SK-N-SH (cell line): ENCODE data around the gene CD63. TPM values are rescaled to one million over a fixed set of nuclear protein-coding genes. Genes with fewer than 3 reads are reported as not detected.
A peak's percentile ranks its signal among the peaks of the same experiment; 100 is the strongest.

Experiments
- CTCF ChIA-PET: fragments of 300-600, 350-600 bp; formaldehyde crosslinking; extraction: SDS; loops from one replicate; lab custom pipeline; 2021; lab: Yijun Ruan, JAX
- POLR2A ChIA-PET: fragments of 350-600 bp; sonication (Branson Sonifier 250); formaldehyde crosslinking; extraction: SDS; loops from one replicate; lab custom pipeline; 2020; ENCODE audit warnings: antibody characterized with exemption, inconsistent platforms; lab: Yijun Ruan, JAX
- DNase-seq: peaks from one replicate; pipeline ENCODE4 v3.0.0; 2012
- H2AFZ ChIP-seq: fragments of 200-600 bp; sonication (generic); 2 replicates; pipeline ENCODE4 v1.8.1; 2016; ENCODE audit warnings: antibody characterized with exemption, mild to moderate bottlenecking, low read depth
- H3F3A ChIP-seq: fragments of 200-600 bp; sonication (generic); replicated peaks from 2 replicates; pipeline ENCODE3; 2016; ENCODE audit warnings: antibody characterized with exemption, mild to moderate bottlenecking; ENCODE audit not compliant: insufficient read depth
- H3K27ac ChIP-seq, 2 experiments: fragments of 200-500 bp in 1 of 2; fragments of 200-600 bp in 1 of 2; sonication (Bioruptor generic) in 1 of 2; sonication (generic), shearing (Covaris generic) in 1 of 2; 2 replicates each; pipeline versions ENCODE4 v1.5.1 to v1.6.1; 2014 to 2016; ENCODE audit warnings: low read depth in 2 of 2, inconsistent platforms in 1 of 2, low read length in 1 of 2, mild to moderate bottlenecking in 1 of 2, mixed read lengths in 1 of 2
- H3K27me3 ChIP-seq: fragments of 200-600 bp; sonication (generic), shearing (Covaris generic); 2 replicates; pipeline ENCODE4 v1.6.1; 2016; ENCODE audit warnings: mixed run types; ENCODE audit not compliant: insufficient read depth
- H3K36me3 ChIP-seq, 2 experiments: fragments of 200-500 bp in 1 of 2; fragments of 200-600 bp in 1 of 2; sonication (Bioruptor generic) in 1 of 2; sonication (generic) in 1 of 2; replicated peaks in 1 of 2; 2 replicates each; pipeline versions ENCODE3 to v1.5.1; 2014 to 2016; ENCODE audit warnings: low read length in 1 of 2, mild to moderate bottlenecking in 1 of 2; ENCODE audit not compliant: insufficient read depth in 2 of 2, control insufficient read depth in 1 of 2
- H3K4me1 ChIP-seq, 2 experiments: fragments of 200-500 bp in 1 of 2; fragments of 200-600 bp in 1 of 2; sonication (Bioruptor generic) in 1 of 2; sonication (generic), shearing (Covaris generic) in 1 of 2; 2 replicates each; pipeline versions ENCODE4 v1.5.1 to v1.6.1; 2014 to 2016; ENCODE audit warnings: low read depth in 1 of 2, low read length in 1 of 2, mixed run types in 1 of 2; ENCODE audit not compliant: insufficient read depth in 2 of 2, control insufficient read depth in 1 of 2
- H3K4me2 ChIP-seq: fragments of 200-600 bp; sonication (generic), shearing (Covaris generic); 2 replicates; pipeline ENCODE4 v1.6.1; 2017; ENCODE audit warnings: mixed run types
- H3K4me3 ChIP-seq, 2 experiments: fragments of 200-500 bp in 1 of 2; fragments of 200-600 bp in 1 of 2; sonication (Bioruptor generic) in 1 of 2; sonication (generic), shearing (Covaris generic) in 1 of 2; 2 replicates each; pipeline versions ENCODE4 v1.5.1 to v1.8.1; 2014 to 2016; ENCODE audit warnings: low read depth in 2 of 2, inconsistent platforms in 1 of 2, low read length in 1 of 2, mild to moderate bottlenecking in 1 of 2, mixed read lengths in 1 of 2, moderate library complexity in 1 of 2
- H3K79me2 ChIP-seq: fragments of 200-600 bp; sonication (generic); 2 replicates; pipeline ENCODE4 v1.8.1; 2017; ENCODE audit warnings: mild to moderate bottlenecking; ENCODE audit not compliant: insufficient read depth
- H3K9ac ChIP-seq: fragments of 200-600 bp; sonication (generic); 2 replicates; pipeline ENCODE4 v1.6.1; 2017; ENCODE audit warnings: mixed run types
- H3K9me2 ChIP-seq: fragments of 200-600 bp; sonication (generic); 2 replicates; pipeline ENCODE4 v1.6.1; 2017; ENCODE audit warnings: mixed run types
- H3K9me3 ChIP-seq: fragments of 200-600 bp; sonication (generic); 2 replicates; pipeline ENCODE4 v1.6.1; 2017; ENCODE audit warnings: mixed run types, mild to moderate bottlenecking, moderate library complexity
- H4K20me1 ChIP-seq: fragments of 200-600 bp; sonication (generic); 2 replicates; pipeline ENCODE4 v1.6.1; 2017; ENCODE audit warnings: mild to moderate bottlenecking, mixed run types; ENCODE audit not compliant: insufficient read depth
- EP300 ChIP-seq, 2 experiments: IDR thresholded peaks; 2 replicates each; pipeline versions ENCODE4 v1.4.0 to v1.6.1; 2012; ENCODE audit warnings: borderline replicate concordance in 1 of 2, low read depth in 1 of 2, low read length in 1 of 2
- EZH2phosphoT487 ChIP-seq: fragments of 200-600 bp; sonication (generic); IDR thresholded peaks from 2 replicates; pipeline ENCODE4 v1.6.1; 2017; ENCODE audit warnings: low read depth, mixed run types, mild to moderate bottlenecking, antibody characterized with exemption, moderate library complexity, borderline replicate concordance
- FOSL2 ChIP-seq: IDR thresholded peaks from 2 replicates; pipeline ENCODE4 v1.4.0; 2012; ENCODE audit warnings: low read depth, mild to moderate bottlenecking, moderate library complexity, borderline replicate concordance
- FOXM1 ChIP-seq: IDR thresholded peaks from 2 replicates; pipeline ENCODE4 v1.4.0; 2012; ENCODE audit warnings: low read depth, mild to moderate bottlenecking
- NRF1 ChIP-seq: IDR thresholded peaks from 2 replicates; pipeline ENCODE4 v1.6.1; 2012; ENCODE audit warnings: low read depth, mild to moderate bottlenecking, low read length
- RAD21 ChIP-seq: IDR thresholded peaks from 2 replicates; pipeline ENCODE4 v1.6.1; 2012; ENCODE audit warnings: mild to moderate bottlenecking, low read length
- RFX5 ChIP-seq: IDR thresholded peaks from 2 replicates; pipeline ENCODE4 v1.6.1; 2012; ENCODE audit warnings: mild to moderate bottlenecking, improper control_type of control experiment, low read length
- RXRA ChIP-seq: IDR thresholded peaks from 2 replicates; pipeline ENCODE4 v1.4.0; 2012; ENCODE audit warnings: low read depth, mild to moderate bottlenecking, borderline replicate concordance
- SMC3 ChIP-seq: IDR thresholded peaks from 2 replicates; pipeline ENCODE4 v1.6.1; 2012; ENCODE audit warnings: low read depth, low read length, improper control_type of control experiment
- WGBS: methylation state at CpG from one replicate; pipeline ENCODE4 v1.1.6; 2017; ENCODE audit warnings: low lambda C conversion rate; 5-methylcytosine and 5-hydroxymethylcytosine counted together
- polyA plus RNA-seq, 3 experiments: library from polyadenylated mRNA; depleted of rRNA; stranded (reverse); fragments of >200 nt; gene quantifications; 2 replicates each; pipeline ENCODE4 v1.2.3, GENCODE V29; 2012
- TF ChIP-seq, protein P1 (sequence below): IDR thresholded peaks from 2 replicates; pipeline ENCODE4 v1.6.1; 2012; ENCODE audit warnings: mild to moderate bottlenecking, low read depth, low read length, moderate library complexity
- TF ChIP-seq, protein P2 (sequence below): fragments of 150-350 bp; IDR thresholded peaks from 2 replicates; pipeline ENCODE4 v1.6.1; 2017; ENCODE audit warnings: antibody characterized with exemption, low read length, low read depth, borderline replicate concordance

CD63 gene
- polyA plus RNA-seq, 1 of the 3 experiments (the other 2 are of a cell fraction): 1,465 TPM

- no peak for TF ChIP-seq RFX5
- no peak for TF ChIP-seq RXRA
- TF ChIP-seq NRF1: no peak
Observed at GRCh38 chr12:55755246-55755645, 26.4 kb upstream of the CD63 start (continued).

DNA sequence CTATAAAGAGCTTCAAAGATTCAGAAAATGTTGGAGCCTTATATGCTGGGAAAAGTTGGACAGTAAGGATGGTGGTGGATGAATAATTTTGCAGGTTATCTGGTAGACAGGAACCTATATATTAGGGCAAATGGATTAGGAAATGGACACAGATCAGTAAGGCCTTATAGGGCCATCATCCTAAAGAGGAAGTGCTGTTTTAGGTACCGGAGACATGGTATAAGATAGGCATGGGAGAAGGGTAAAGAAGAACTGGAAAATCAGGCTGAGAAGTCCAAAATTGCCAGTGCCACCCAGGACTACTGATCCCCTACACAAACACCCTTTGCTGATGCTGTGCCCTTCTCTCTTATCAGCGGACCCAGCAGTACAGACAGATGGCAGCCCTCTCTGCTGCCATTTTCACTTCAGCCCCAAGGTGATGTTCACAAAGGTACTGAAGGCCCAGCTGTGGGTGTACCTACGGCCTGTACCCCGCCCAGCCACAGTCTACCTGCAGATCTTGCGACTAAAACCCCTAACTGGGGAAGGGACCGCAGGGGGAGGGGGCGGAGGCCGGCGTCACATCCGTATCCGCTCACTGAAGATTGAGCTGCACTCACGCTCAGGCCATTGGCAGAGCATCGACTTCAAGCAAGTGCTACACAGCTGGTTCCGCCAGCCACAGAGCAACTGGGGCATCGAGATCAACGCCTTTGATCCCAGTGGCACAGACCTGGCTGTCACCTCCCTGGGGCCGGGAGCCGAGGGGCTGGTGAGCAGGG, 19.6 kb upstream of the CD63 start:
- Histone ChIP-seq H3K79me2 (no peaks in the 10 kb centered on the region), H3K9ac (no peak overlapping the region), H3K4me2 (no peak overlapping the region), H3K9me3 (no peaks in the 10 kb centered on the region), H3K9me2 (no peaks in the 10 kb centered on the region), H3F3A (peaks cover 13% of the 10 kb centered on the region), H3K27ac (no peak overlapping the region), H3K4me1 (peaks cover 5 to 23% of the 10 kb centered on the region in 2 experiments; a peak in 3 of 4 replicates), H2AFZ (no peak overlapping the region), H4K20me1 (no peaks in the 10 kb centered on the region), H3K4me3 (no peak overlapping the region), H3K36me3 (peaks cover 18 to 36% of the 10 kb centered on the region in 2 experiments), H3K27me3 (no peaks in the 10 kb centered on the region)
- TF ChIP-seq FOXM1 (no peak), RFX5 (no peak), RAD21 (no peak), EZH2phosphoT487 (no peak)
- TF ChIP-seq, protein P1, sequence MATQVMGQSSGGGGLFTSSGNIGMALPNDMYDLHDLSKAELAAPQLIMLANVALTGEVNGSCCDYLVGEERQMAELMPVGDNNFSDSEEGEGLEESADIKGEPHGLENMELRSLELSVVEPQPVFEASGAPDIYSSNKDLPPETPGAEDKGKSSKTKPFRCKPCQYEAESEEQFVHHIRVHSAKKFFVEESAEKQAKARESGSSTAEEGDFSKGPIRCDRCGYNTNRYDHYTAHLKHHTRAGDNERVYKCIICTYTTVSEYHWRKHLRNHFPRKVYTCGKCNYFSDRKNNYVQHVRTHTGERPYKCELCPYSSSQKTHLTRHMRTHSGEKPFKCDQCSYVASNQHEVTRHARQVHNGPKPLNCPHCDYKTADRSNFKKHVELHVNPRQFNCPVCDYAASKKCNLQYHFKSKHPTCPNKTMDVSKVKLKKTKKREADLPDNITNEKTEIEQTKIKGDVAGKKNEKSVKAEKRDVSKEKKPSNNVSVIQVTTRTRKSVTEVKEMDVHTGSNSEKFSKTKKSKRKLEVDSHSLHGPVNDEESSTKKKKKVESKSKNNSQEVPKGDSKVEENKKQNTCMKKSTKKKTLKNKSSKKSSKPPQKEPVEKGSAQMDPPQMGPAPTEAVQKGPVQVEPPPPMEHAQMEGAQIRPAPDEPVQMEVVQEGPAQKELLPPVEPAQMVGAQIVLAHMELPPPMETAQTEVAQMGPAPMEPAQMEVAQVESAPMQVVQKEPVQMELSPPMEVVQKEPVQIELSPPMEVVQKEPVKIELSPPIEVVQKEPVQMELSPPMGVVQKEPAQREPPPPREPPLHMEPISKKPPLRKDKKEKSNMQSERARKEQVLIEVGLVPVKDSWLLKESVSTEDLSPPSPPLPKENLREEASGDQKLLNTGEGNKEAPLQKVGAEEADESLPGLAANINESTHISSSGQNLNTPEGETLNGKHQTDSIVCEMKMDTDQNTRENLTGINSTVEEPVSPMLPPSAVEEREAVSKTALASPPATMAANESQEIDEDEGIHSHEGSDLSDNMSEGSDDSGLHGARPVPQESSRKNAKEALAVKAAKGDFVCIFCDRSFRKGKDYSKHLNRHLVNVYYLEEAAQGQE: no peak
- WGBS: 91% methylated on average over 18 of the region's 18 CpGs
- DNase-seq: no peak
- ChIA-PET CTCF (interaction anchor here (1.1 to 3.9 kb wide), 7 partner anchors 10 to 920 kb away, joined by 3 to 23 read pairs (median 3); no protein-coding TSS in a partner anchor), POLR2A (interaction anchor here (0.9 kb wide), 1 partner anchor 19 kb away, joined by 3 read pairs; the partner anchor contains the start of gene CD63)

- no peaks in the 10 kb centered on the region for H3K27me3 ChIP-seq
- no peak overlapping the region for H3K9ac ChIP-seq
- TF ChIP-seq, protein P2, sequence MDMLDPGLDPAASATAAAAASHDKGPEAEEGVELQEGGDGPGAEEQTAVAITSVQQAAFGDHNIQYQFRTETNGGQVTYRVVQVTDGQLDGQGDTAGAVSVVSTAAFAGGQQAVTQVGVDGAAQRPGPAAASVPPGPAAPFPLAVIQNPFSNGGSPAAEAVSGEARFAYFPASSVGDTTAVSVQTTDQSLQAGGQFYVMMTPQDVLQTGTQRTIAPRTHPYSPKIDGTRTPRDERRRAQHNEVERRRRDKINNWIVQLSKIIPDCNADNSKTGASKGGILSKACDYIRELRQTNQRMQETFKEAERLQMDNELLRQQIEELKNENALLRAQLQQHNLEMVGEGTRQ: no peak
- no peak for TF ChIP-seq RAD21
- TF ChIP-seq EZH2phosphoT487: no peak
- TF ChIP-seq SMC3: no peak
- TF ChIP-seq FOSL2: no peak
- TF ChIP-seq EP300 (IDR thresholded peaks at IDR 0.05; ENCODE audit: borderline replicate concordance in 1 of 2, low read depth in 1 of 2, low read length in 1 of 2): no peak
- no peaks in the 10 kb centered on the region for H3K9me3 ChIP-seq
- peaks cover 13% of the 10 kb centered on the region for H3F3A ChIP-seq
- POLR2A ChIA-PET: no interaction called here
- no peaks in the 10 kb centered on the region for H3K79me2 ChIP-seq
- no peak overlapping the region; a peak in 1 of 4 replicates for H3K27ac ChIP-seq
- no peak for DNase-seq
- no peak overlapping the region for H2AFZ ChIP-seq
- no peaks in the 10 kb centered on the region for H4K20me1 ChIP-seq
- H3K4me1 ChIP-seq: peaks cover 5 to 30% of the 10 kb centered on the region in 2 experiments; a peak in 3 of 4 replicates
- peaks cover 8 to 23% of the 10 kb centered on the region in 2 experiments for H3K36me3 ChIP-seq
- H3K4me3 ChIP-seq: no peak overlapping the region
- H3K4me2 ChIP-seq: 0 out of 2 replicates have a peak overlapping the region, but pooled peaks have one; percentile 0
- H3K9me2 ChIP-seq: no peaks in the 10 kb centered on the region
- CTCF ChIA-PET: interaction anchor here (0.7 to 14.4 kb wide), 8 partner anchors 9 to 249 kb away, joined by 3 to 358 read pairs (median 3); no protein-coding TSS in a partner anchor
Observed at GRCh38 chr12:55746913-55747231, 18.1 kb upstream of the CD63 start.
